ENCODE results near the gene COX19.
"Not testable (repeated sequence)": the region's sequence is repeated elsewhere in the genome, so short reads cannot be mapped to it uniquely, and the experiment has no call there.

The COX19 gene

DNA sequence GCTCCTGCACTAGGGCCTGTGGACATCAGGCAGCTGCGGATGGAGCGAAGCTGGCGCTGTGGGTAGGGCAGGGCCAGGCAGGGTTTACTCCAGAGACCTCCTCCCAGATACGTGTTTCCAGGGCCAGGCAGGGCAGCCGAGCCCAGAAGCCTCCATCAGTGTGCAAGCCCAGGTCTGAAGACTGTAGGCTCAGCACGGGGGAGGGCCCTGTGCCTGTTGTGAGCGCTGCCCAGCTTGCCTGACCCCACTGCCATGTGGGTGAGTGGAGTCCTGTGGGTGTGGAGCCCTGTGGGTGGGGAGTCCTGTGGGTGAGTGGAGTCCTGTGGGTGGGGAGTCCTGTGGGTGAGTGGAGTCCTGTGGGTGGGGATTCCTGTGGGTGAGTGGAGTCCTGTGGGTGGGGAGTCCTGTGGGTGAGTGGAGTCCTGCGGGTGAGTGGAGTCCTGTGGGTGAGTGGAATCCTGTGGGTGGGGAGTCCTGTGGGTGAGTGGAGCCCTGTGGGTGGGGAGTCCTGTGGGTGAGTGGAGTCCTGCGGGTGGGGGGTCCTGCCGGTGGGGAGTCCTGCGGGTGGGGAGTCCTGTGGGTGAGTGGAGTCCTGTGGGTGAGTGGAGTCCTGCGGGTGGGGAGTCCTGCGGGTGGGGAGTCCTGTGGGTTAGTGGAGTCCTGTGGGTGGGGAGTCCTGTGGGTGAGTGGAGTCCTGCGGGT is 25.9 kb upstream of the COX19 start:
- peak; percentile 52 for DNase-seq (ENCODE audit: extremely low spot score)
- TF ChIP-seq TARDBP (IDR thresholded peaks at IDR 0.05) = 0 out of 2 replicates have a peak, but pooled peaks have one; percentile 24
- POLR2A ChIA-PET, CTCF ChIA-PET: not testable (repeated sequence)

DNA sequence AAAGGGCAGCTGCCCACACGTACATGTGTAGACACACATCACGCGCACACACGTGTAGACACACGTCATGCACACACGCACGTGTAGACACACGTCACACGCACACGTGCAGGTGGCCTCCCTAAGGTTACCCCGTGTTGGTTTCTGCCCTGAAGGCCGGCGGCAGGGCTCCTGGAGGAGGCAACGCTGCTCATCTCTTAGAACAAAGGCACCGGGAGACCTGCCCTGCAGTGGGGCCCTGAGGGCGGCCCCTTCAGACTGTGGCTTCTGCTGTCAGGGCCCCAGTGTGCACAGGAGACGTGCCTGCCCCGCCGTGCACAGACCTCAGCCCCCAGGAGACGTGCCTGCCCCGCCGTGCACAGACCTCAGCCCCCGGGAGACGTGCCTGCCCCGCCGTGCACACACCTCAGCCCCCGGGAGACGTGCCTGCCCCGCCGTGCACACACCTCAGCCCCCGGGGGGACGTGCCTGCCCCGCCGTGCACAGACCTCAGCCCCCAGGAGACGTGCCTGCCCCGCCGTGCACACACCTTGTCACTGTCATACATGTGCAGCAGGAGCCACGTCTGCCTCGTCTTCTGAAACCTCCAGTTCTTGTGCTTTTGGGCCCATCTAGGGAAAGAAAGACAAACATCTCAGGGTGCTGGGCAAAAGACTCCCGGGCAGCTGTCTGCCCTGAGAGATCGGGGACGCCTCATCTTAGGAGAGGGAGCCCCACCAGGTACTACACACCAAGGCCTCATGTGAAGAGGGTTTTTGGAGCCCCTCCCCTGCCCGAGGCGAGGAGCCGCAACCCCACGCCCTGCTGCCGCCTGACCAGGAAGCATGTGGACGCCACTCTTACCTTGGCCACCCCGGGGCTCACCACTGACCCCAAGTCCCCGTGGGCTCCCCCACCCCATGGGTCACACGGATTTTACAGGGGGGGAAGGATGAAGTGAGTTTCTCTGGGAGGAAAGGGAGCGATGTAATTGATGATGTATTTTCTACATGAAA is 24.9 kb upstream of the COX19 start:
- ChIA-PET POLR2A (no interaction called here), CTCF (no interaction called here)
- no peak for DNase-seq (ENCODE audit: extremely low spot score)
- TF ChIP-seq L3MBTL2 (conservative IDR thresholded peaks at IDR 0.05) (no peak), HDGF (IDR thresholded peaks at IDR 0.05; ENCODE audit: borderline replicate concordance) (no peak), ELF4 (IDR thresholded peaks at IDR 0.05) (no peak), BHLHE40 (IDR thresholded peaks at IDR 0.05; ENCODE audit: borderline replicate concordance) (no peak), FOXM1 (IDR thresholded peaks at IDR 0.05; ENCODE audit: borderline replicate concordance) (no peak), ARNT (IDR thresholded peaks at IDR 0.05) (no peak), CTBP1 (IDR thresholded peaks at IDR 0.05; ENCODE audit: borderline replicate concordance) (no peak), ZNF384 (IDR thresholded peaks at IDR 0.05) (no peak), NFRKB (IDR thresholded peaks at IDR 0.05) (no peak), LEF1 (IDR thresholded peaks at IDR 0.05; ENCODE audit: borderline replicate concordance) (no peak), FOXA1 (IDR thresholded peaks at IDR 0.05) (no peak), FOXK2 (IDR thresholded peaks at IDR 0.05) (no peak), SUZ12 (IDR thresholded peaks at IDR 0.05) (no peak), TARDBP (IDR thresholded peaks at IDR 0.05) (no peak), SP1 (IDR thresholded peaks at IDR 0.05) (no peak)
- TF ChIP-seq, protein P1, sequence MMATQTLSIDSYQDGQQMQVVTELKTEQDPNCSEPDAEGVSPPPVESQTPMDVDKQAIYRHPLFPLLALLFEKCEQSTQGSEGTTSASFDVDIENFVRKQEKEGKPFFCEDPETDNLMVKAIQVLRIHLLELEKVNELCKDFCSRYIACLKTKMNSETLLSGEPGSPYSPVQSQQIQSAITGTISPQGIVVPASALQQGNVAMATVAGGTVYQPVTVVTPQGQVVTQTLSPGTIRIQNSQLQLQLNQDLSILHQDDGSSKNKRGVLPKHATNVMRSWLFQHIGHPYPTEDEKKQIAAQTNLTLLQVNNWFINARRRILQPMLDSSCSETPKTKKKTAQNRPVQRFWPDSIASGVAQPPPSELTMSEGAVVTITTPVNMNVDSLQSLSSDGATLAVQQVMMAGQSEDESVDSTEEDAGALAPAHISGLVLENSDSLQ (IDR thresholded peaks at IDR 0.05) = no peak

DNA sequence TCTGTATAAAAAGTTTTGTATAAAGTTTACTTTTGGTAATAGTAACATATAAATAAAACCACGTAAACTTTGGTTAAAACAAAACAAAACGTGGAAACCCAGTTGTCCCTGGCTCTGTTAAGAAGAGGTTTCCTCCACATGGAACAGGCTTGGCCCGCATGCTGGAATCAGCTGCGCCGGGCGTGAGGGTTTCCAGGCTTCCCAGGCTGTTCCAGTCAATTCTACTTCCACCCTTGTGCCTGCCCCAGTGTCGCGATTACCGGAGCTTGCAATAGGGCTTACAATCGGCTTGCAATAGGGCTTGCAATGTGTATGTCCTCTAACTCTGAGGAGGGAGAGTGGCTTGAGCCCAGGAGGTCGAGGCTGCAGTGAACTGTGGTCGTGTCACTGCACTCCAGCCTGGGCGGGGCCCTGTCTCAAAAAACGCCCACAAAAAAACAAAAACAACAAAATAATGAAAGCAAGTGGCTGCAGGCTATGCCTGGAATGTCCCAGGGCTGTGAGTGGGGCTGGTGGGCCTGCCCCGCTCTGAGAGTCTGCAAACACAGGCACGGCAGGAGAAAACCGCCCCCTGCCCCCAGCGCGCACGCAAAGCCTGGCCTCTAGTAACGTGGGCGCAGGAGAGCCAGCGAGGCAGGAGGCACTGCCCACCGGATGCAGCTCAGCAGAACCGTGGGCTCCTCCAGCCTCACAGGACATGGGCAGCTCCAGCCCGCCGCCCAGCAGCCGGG is 24.0 kb upstream of the COX19 start:
- TF ChIP-seq, protein P1 (IDR thresholded peaks at IDR 0.05) = no peak
- TF ChIP-seq FOXA1 (IDR thresholded peaks at IDR 0.05) (no peak), BHLHE40 (IDR thresholded peaks at IDR 0.05; ENCODE audit: borderline replicate concordance) (no peak), ARNT (IDR thresholded peaks at IDR 0.05) (no peak)
- ChIA-PET CTCF (no interaction called here), POLR2A (no interaction called here)
- no peak for DNase-seq (ENCODE audit: extremely low spot score)

DNA sequence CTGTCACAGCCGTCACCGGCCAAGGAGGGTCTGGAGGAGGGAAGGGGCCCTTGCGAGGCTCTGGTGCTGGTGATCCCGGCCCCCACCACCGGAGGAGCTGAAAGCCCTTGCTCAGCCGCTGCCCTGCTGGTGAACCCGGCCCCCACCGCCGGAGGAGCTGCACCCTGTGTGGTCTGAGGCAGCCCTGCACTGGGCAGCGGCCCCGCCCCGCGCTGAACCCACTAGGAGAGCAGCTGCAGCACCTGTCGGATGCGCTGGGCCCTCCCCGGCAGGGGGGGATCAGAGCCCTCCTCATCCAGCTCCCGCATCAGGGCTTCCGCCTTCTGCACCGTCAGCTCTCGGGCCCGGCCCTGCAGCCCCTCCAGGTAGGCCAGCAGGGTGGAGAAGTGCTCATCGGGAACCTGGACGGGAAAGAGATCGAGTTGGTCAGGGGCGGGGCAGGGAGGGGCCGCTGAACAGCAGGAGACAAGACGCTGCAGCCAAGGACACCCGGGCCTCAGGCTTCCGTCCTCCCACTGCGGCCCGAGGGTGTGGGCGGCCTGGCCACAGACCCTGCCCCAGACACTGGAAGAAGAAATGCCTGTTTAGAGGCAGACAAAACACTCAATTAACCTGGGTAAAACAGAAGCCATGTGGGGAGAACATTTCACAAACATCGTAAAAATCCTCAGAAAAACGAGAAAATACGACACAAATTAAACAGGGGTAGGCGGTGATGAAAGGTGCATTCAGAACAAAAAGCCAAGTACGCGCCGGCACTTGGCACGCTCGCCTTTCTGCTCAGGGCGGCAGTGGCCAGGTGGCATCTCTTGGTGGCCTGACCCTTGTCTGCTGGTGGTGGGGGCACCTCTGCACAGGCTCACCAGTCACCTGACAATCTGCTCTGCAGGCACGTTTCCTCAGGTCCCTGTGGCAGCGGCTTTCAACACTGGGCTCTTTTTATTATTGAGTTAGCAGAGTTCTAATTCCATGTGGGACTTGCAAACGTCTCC is 22.4 kb upstream of the COX19 start:
- ChIA-PET POLR2A (interaction anchor here (0.9 kb wide), 1 partner anchor 23 kb away, joined by 4 read pairs; the partner anchor contains the start of gene COX19), CTCF (no interaction called here)
- DNase-seq (ENCODE audit: extremely low spot score) = no peak
- no peak for TF ChIP-seq ZNF384 (IDR thresholded peaks at IDR 0.05)
- TF ChIP-seq FOXA1 (IDR thresholded peaks at IDR 0.05) = no peak
- no peak for TF ChIP-seq HDGF (IDR thresholded peaks at IDR 0.05; ENCODE audit: borderline replicate concordance)
- TF ChIP-seq SUZ12 (IDR thresholded peaks at IDR 0.05) = no peak
- TF ChIP-seq LEF1 (IDR thresholded peaks at IDR 0.05; ENCODE audit: borderline replicate concordance) = no peak
- no peak for TF ChIP-seq SP1 (IDR thresholded peaks at IDR 0.05)

DNA sequence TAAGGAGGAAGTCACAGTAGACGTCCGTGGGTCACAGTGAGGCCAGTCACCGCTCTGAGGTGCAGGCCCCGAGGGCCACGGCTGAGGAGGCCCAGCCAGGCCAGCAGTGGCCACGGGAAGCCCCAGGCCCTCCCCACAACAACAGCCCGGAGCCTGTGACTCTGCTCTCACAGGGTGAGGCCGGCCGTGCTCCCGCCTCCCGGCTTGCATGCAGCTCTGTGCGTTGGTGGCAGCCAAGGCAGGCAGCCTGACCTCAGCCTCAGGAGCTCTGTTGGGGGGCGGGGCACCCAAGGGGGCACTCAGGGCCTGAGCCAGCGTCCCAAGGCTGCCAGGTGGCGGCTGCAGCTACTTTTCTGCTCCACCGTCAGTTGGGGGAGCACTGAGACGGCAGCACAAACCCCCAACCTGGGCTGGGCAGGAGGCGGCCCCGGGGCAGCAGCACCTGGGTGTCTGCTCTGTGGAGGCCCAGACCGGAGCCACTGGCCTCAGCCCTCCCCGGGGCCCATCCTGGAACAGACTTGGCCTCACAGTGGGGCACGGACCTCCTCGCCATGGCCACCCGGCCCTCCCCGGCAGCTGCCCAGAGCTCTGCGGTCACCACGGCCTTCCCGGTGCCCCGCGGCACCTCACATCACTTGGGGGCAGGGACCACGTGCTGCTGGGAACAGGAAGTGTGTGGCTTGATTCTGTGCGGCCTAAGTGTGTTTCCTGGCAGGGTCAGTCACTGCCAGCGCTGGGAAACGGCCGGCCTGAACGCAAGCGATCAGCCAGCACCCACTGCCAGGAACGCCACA is 20.9 kb upstream of the COX19 start:
- no peak for DNase-seq (ENCODE audit: extremely low spot score)
- TF ChIP-seq FOXM1 (IDR thresholded peaks at IDR 0.05; ENCODE audit: borderline replicate concordance) = no peak
- TF ChIP-seq FOXK2 (IDR thresholded peaks at IDR 0.05) = no peak
- no peak for TF ChIP-seq SP1 (IDR thresholded peaks at IDR 0.05)
- TF ChIP-seq, protein P1 (IDR thresholded peaks at IDR 0.05) = no peak
- no peak for TF ChIP-seq LEF1 (IDR thresholded peaks at IDR 0.05; ENCODE audit: borderline replicate concordance)
- no peak for TF ChIP-seq TARDBP (IDR thresholded peaks at IDR 0.05)
- no peak for TF ChIP-seq NFRKB (IDR thresholded peaks at IDR 0.05)
- TF ChIP-seq BHLHE40 (IDR thresholded peaks at IDR 0.05; ENCODE audit: borderline replicate concordance) = no peak
- TF ChIP-seq CTBP1 (IDR thresholded peaks at IDR 0.05; ENCODE audit: borderline replicate concordance) = no peak
- POLR2A ChIA-PET = no interaction called here
- CTCF ChIA-PET = no interaction called here

All from HEK293T (cell line).